GM18951 (cell line): ENCODE measurements around the gene OLFM3.

ENCODE experiments used
- POLR2A ChIP-seq: IDR thresholded peaks from 4 replicates; pipeline ENCODE4 v1.6.1; 2011; ENCODE audit warnings: mild to moderate bottlenecking; ENCODE audit not compliant: insufficient read length, insufficient read depth; ENCODE audit errors: extremely low read depth
- in situ Hi-C: fragments of 300-500 bp; cut with MboI; formaldehyde crosslinking; loops from one replicate; pipeline ENCODE4 v1.12.0; 2022; ENCODE audit warnings: low sequenced_read_pairs, mixed read lengths, inconsistent platforms; ENCODE audit not compliant: unreplicated experiment

OLFM3 gene

GRCh38 chr1:101996825-101997465 lies at the start of gene OLFM3:
Gene OLFM3, minus strand, starts transcription at chr1:101996926.
- in situ Hi-C loops = no loop called here
- TF ChIP-seq POLR2A = no peak

- in situ Hi-C loops = no loop called here
- no peak for TF ChIP-seq POLR2A
Measured at GRCh38 chr1:102045752-102046151, 49.0 kb upstream of the OLFM3 start.

- TF ChIP-seq POLR2A = no peak
- in situ Hi-C loops = no loop called here
Measured at GRCh38 chr1:102032534-102032933, 35.8 kb upstream of the OLFM3 start.

DNA sequence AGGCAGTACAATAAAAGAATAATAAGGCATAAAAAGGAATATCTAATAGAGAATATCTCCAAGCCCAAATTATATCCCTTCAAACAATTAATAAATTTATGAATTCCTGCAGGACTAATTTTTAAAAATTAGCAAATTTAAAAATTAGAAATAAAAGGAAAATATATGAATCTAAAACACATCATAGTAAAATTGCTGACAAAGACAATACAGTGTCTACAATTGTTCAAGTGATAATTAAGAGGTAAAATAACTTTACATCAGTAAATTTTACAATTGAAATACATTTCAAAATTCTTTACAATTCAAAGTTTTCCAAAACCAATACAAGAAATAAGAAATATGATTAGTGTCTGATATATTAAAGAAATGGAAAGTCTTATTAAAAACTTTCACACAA lies 22.8 kb upstream of the OLFM3 start:
- in situ Hi-C loops = no loop called here
- no peak for TF ChIP-seq POLR2A

DNA sequence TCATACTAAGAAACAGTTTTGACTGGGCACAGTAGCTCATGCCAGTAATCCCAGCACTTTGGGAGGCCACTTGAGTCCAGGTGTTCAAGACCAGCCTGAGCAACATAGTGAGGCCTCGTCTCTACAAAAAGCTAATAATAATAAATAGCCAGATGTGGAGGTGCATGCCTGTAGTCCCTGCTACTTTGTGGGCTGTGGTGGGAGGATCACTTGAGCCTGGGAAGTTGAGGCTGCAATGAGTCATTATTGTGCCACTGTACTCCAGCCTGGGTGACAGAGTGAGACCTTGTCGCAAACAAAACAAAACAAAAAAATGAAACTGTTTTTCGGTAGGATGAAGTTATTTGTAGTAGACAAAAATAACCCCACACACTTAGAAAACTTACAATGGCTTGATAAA lies 19.0 kb upstream of the OLFM3 start:
- in situ Hi-C loops = no loop called here
- TF ChIP-seq POLR2A = no peak

DNA sequence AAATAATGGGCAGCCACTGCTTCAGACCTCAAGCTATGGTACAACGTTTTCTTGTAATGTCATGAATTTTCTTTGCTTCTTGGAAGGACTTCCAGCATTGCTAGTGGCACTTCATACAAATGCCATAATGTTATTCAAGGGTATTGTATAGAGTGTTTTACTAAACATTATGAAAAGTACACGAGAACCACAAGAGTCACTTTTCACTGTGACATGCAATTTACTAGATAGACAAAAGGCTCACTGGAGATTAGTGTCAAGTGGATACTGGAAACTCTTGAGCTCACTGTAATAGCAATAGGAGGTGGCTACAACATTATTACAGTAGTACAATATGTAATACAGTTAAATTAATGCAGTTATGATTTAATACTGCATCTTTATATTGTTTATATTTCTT lies 5.3 kb upstream of the OLFM3 start:
- in situ Hi-C loops = no loop called here
- no peak for TF ChIP-seq POLR2A

GRCh38 chr1:101995984-101996745 lies 561 bp downstream of the OLFM3 start:
- in situ Hi-C loops = no loop called here
- no peak for TF ChIP-seq POLR2A

- no peak for TF ChIP-seq POLR2A
- in situ Hi-C loops = no loop called here
Measured at GRCh38 chr1:101993710-101994109, 3.0 kb downstream of the OLFM3 start.

- TF ChIP-seq POLR2A = no peak
- in situ Hi-C loops = no loop called here
Measured at GRCh38 chr1:101992821-101993575, 3.7 kb downstream of the OLFM3 start.

- TF ChIP-seq POLR2A = no peak
- in situ Hi-C loops = no loop called here
Measured at GRCh38 chr1:101980974-101981373, 15.8 kb downstream of the OLFM3 start.

DNA sequence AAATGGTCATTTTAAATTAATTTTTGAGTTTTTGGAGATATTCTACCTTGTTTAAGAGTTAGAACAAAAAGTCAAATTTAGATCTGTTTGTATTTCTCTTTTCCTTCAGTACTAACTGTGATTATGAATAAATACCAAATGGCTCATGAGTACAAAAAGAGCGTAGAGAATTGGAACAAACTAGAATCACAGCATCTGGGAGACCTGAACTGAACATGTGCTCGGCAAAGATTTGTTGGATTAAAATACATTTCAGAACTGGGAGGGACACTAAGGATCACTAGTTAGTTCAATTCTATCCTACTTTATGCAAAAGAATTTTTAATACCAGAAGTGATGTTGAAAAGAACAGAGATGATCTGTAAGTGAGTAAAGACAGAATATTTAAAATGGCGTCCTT lies 19.5 kb downstream of the OLFM3 start:
- in situ Hi-C loops = no loop called here
- TF ChIP-seq POLR2A = no peak

DNA sequence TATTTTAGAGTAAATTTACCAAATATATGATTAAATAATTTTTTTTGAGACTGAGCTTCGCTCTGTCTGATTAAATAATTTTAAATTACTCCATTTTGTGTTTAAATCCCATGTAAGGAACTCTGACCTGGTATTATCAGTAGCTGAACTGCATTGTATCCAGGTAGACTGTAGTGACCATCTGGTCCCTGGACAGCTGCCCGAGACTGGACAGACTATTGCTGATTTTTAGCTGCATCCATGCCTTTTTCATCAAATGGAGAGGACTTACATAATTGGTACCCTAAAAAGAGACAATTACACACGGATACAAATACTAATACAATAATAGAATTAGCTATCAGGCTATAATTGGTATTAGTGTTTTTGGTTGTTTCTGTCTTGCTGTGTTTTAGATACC lies 20.6 kb downstream of the OLFM3 start:
- no peak for TF ChIP-seq POLR2A
- in situ Hi-C loops = no loop called here

- in situ Hi-C loops = no loop called here
- no peak for TF ChIP-seq POLR2A
Measured at GRCh38 chr1:101975371-101975770, 21.4 kb downstream of the OLFM3 start.

- TF ChIP-seq POLR2A = no peak
- in situ Hi-C loops = no loop called here
Measured at GRCh38 chr1:101974599-101975274, 22.0 kb downstream of the OLFM3 start.

GRCh38 chr1:101971304-101971703 lies 25.4 kb downstream of the OLFM3 start:
- TF ChIP-seq POLR2A = no peak
- in situ Hi-C loops = no loop called here
